Activated naive CD4-positive, alpha-beta T cell treated with anti-CD3 and anti-CD28 coated beads, Interleukin-2, amount 10 ng/mL, durations not matched to agents 5 hours and 36 hours (primary cell): ENCODE results near the gene ELL. TPM values are rescaled to one million over a fixed set of nuclear protein-coding genes. Genes with fewer than 3 reads are reported as not detected.

Experiments
- total RNA-seq, 2 experiments: library from RNA; stranded (reverse); gene quantifications; one replicate each; pipeline ENCODE4 v1.2.3, GENCODE V29; 2021

ELL gene
- 10 to 100 TPM; 19.9 to 23.0 TPM for total RNA-seq

DNA sequence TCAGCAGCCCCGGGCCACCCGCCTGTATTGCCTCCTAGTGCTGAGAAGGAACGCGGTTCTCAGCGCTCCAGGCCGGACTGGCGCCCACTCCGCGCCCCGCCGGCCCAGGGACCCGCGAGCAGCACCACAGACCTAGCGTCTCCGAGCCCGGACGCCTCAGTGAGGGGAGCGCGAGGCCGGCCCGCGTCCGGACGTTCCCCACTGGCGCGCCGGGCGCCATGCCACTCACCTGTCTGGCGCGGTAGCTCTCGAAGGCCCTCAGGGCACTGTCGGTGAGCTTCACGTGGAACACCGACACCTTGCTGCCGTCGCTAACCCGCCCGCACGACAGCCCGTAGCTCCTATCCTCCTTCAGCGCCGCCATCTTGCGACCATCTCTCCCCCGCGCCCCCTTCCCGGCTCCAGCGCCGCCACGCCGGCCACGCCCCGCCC is at the start of gene ELL:
ELL (minus strand) TSS at position 379 of the 432 bp plus-strand sequence; CDS start at position 364, 15 bp downstream.

GRCh38 chr19:18557411-18558201 is 35.7 kb upstream of the ELL start, which contains the start of gene KXD1:
Gene KXD1 (plus strand): TSS chr19:18557870. CDS start chr19:18562057, 4,187 bp downstream.

GRCh38 chr19:18542941-18543813 is 21.3 kb upstream of the ELL start, which contains the start of gene FKBP8:
Gene FKBP8 (minus strand): TSS chr19:18543573. CDS start chr19:18541970, 1,603 bp downstream.

GRCh38 chr19:18437491-18438330 is 84.2 kb downstream of the ELL start, which contains the start of gene ISYNA1:
Gene ISYNA1 (minus strand): TSS chr19:18438133. CDS start chr19:18437979, 154 bp downstream.

GRCh38 chr19:18419195-18419698 is 102.6 kb downstream of the ELL start, which contains the start of gene SSBP4:
Gene SSBP4 (plus strand): TSS chr19:18419398. CDS start chr19:18419649, 251 bp downstream.

GRCh38 chr19:18397242-18398202 is 124.3 kb downstream of the ELL start, which contains the start of gene LRRC25:
Gene LRRC25 (minus strand): TSS chr19:18397622. CDS start chr19:18396963, 659 bp downstream.

Other genes starting within 250 kb of the ELL start
- gene IQCN, start 247.6 kb downstream of the ELL start, total RNA-seq = 1 to 10 TPM; 5.2 to 6.0 TPM
- 100 to 1,000 TPM; 357 to 365 TPM for gene JUND, start 240.4 kb downstream of the ELL start, total RNA-seq
- 100 to 1,000 TPM; 150 to 152 TPM for gene LSM4, start 199.0 kb downstream of the ELL start, total RNA-seq
- 10 to 100 TPM; 34.5 to 36.7 TPM for gene PGPEP1, start 181.5 kb downstream of the ELL start, total RNA-seq
- gene GDF15, start 135.9 kb downstream of the ELL start, total RNA-seq = not detected
- gene LRRC25, start 124.4 kb downstream of the ELL start, total RNA-seq = under 1 TPM; 0.10 to 0.28 TPM
- 100 to 1,000 TPM; 122 to 136 TPM for gene SSBP4, start 102.7 kb downstream of the ELL start, total RNA-seq
- gene ISYNA1, start 83.9 kb downstream of the ELL start, total RNA-seq = 10 to 100 TPM; 14.9 to 17.9 TPM
- 100 to 1,000 TPM; 208 to 209 TPM for gene FKBP8, start 21.5 kb upstream of the ELL start, total RNA-seq
- 10 to 100 TPM; 85.7 to 91.4 TPM for gene KXD1, start 35.8 kb upstream of the ELL start, total RNA-seq
- gene UBA52, start 49.8 kb upstream of the ELL start, total RNA-seq = 1,000 to 10,000 TPM; 1,957 to 1,980 TPM
- gene REX1BD, start 66.7 kb upstream of the ELL start, total RNA-seq = 10 to 100 TPM; 90.3 to 91.7 TPM
- not detected for gene CRLF1, start 84.7 kb upstream of the ELL start, total RNA-seq
- gene TMEM59L, start 90.8 kb upstream of the ELL start, total RNA-seq = under 1 TPM in 1 of 2 experiments, not detected in 1; 0.15 TPM
- 10 to 100 TPM in 1 of 2 experiments, 1 to 10 TPM in 1; 9.8 to 10.5 TPM for gene KLHL26, start 115.0 kb upstream of the ELL start, total RNA-seq
- gene CRTC1, start 161.6 kb upstream of the ELL start, total RNA-seq = 1 to 10 TPM; 9.4 to 9.7 TPM